ENCODE results near the gene MYLK.

The MYLK gene

GRCh38 chr3:123767564-123768292 lies 116.4 kb downstream of the MYLK start:
- no peak for DNase-seq

- no peak for DNase-seq
Observed at GRCh38 chr3:123767009-123767372, 117.1 kb downstream of the MYLK start.

- no peak for DNase-seq
Observed at GRCh38 chr3:123766193-123767008, 117.7 kb downstream of the MYLK start.

GRCh38 chr3:123765475-123766128 lies 118.5 kb downstream of the MYLK start:
- no peak for DNase-seq

- no peak for DNase-seq
Observed at GRCh38 chr3:123764647-123765046, 119.5 kb downstream of the MYLK start.

- no peak for DNase-seq
Observed at GRCh38 chr3:123762805-123763204, 121.3 kb downstream of the MYLK start.

- DNase-seq: no peak
Observed at GRCh38 chr3:123760817-123761216, 123.3 kb downstream of the MYLK start.

- no peak for DNase-seq
Observed at GRCh38 chr3:123759871-123760270, 124.3 kb downstream of the MYLK start.

- DNase-seq: no peak
Observed at GRCh38 chr3:123759311-123759710, 124.8 kb downstream of the MYLK start.

- DNase-seq: no peak
Observed at GRCh38 chr3:123758081-123758564, 126.0 kb downstream of the MYLK start.

- DNase-seq: peak; percentile 22
Observed at GRCh38 chr3:123757281-123757940, 126.7 kb downstream of the MYLK start.

- no peak for DNase-seq
Observed at GRCh38 chr3:123755501-123755900, 128.6 kb downstream of the MYLK start.

GRCh38 chr3:123755085-123755484 lies 129.0 kb downstream of the MYLK start:
- DNase-seq: no peak

- DNase-seq: no peak
Observed at GRCh38 chr3:123753286-123753685, 130.8 kb downstream of the MYLK start.

GRCh38 chr3:123752228-123752627 lies 131.9 kb downstream of the MYLK start:
- no peak for DNase-seq

- no peak for DNase-seq
Observed at GRCh38 chr3:123751433-123751832, 132.7 kb downstream of the MYLK start.

GRCh38 chr3:123750659-123751420 lies 133.3 kb downstream of the MYLK start:
- DNase-seq: no peak

- DNase-seq: no peak
Observed at GRCh38 chr3:123750209-123750608, 133.9 kb downstream of the MYLK start.

- no peak for DNase-seq
Observed at GRCh38 chr3:123749711-123750110, 134.4 kb downstream of the MYLK start.

GRCh38 chr3:123745184-123745855 lies 138.8 kb downstream of the MYLK start:
- no peak for DNase-seq

GRCh38 chr3:123744064-123744463 lies 140.1 kb downstream of the MYLK start:
- DNase-seq: no peak

- DNase-seq: no peak
Observed at GRCh38 chr3:123743121-123743520, 141.0 kb downstream of the MYLK start.

All from SHP77 treated with DMSO at 0.1 percent for 48 hours (cell line).